Stimulated activated CD4-positive, alpha-beta T cell treated with anti-CD3 and anti-CD28 coated beads, Interleukin-15, amount 100 ng/mL, for 48 hours (primary cell): ENCODE measurements around the gene FRAT1.
A peak's percentile ranks its signal among the peaks of the same experiment; 100 is the strongest.
"Not testable (repeated sequence)": the region's sequence is repeated elsewhere in the genome, so short reads cannot be mapped to it uniquely, and the experiment has no call there.

Experiments
- DNase-seq, 2 donors: peaks; one replicate each; pipeline ENCODE4 v3.0.0-alpha.2; 2020; ENCODE audit warnings: low read depth in 2 of 2

The FRAT1 gene

GRCh38 chr10:97318772-97319651 is at the start of gene FRAT1:
FRAT1 (plus strand) TSS chr10:97319271; CDS start chr10:97319454, 183 bp downstream.
- DNase-seq = peak; percentile 72 to 81

- DNase-seq = no peak
These were observed 48.4 kb upstream of the FRAT1 start for GRCh38 chr10:97270523-97271154.

DNA sequence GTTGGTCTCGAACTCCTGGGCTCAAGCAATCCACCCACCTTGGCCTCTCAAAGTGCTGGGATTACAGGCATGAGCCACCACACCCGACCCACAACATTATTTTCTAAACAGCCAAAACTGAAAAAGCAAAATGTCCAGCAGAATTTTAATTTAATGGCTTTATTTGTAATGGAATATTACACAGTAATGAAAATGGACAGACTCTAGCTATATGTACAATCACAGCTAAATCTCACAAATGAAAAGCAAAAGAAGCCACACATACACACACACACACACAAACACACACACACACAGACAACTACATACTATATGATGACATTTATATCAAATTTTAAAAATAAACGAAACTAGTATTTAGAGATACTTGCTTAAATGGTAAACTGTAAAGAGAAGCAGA is 45.4 kb upstream of the FRAT1 start:
- no peak for DNase-seq

GRCh38 chr10:97274828-97275227 is 44.2 kb upstream of the FRAT1 start:
- DNase-seq = no peak

GRCh38 chr10:97277551-97277950 is 41.5 kb upstream of the FRAT1 start:
- DNase-seq = no peak

GRCh38 chr10:97278491-97278989 is 40.5 kb upstream of the FRAT1 start:
- no peak for DNase-seq

GRCh38 chr10:97279121-97279815 is 39.8 kb upstream of the FRAT1 start:
- DNase-seq = no peak

DNA sequence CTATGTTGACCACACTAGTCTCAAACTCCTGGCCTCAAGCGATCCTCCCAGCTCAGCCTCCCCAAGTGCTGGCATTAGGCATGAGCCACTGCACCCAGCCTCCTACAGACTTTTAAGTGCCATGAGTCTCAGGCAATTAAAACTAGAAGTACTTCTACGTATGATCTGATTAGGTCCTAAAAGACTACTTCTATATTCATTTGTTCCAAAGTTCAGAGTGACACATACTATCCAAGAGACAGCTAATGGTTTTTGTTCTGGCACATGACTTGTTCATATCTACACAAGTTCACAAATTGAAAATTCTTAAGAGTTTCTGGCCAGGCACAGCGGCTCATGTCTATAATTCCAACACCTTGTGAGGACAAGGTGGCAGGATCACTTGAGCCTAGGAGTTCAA is 38.3 kb upstream of the FRAT1 start:
- peak; percentile 4 to 9 for DNase-seq

DNA sequence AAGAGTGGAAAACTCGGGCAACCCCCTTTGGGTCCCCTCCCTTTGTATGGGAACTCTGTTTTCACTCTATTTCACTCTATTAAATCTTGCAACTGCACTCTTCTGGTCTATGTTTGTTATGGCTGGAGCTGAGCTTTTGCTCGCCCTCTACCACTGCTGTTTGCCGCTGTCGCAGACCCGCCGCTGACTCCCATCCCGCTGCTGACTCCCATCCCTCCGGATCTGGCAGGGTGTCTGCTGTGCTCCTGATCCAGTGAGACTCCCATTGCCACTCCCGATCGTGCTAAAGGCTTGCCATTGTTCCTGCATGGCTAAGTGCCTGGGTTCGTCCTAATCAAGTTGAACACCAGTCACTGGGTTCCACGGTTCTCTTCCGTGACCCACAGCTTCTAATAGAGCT is 29.0 kb upstream of the FRAT1 start:
- not testable (repeated sequence) for DNase-seq

GRCh38 chr10:97290576-97291356 is 28.3 kb upstream of the FRAT1 start:
- not testable (repeated sequence) for DNase-seq

- DNase-seq = no peak
These were observed 27.5 kb upstream of the FRAT1 start for GRCh38 chr10:97291357-97292096.

DNA sequence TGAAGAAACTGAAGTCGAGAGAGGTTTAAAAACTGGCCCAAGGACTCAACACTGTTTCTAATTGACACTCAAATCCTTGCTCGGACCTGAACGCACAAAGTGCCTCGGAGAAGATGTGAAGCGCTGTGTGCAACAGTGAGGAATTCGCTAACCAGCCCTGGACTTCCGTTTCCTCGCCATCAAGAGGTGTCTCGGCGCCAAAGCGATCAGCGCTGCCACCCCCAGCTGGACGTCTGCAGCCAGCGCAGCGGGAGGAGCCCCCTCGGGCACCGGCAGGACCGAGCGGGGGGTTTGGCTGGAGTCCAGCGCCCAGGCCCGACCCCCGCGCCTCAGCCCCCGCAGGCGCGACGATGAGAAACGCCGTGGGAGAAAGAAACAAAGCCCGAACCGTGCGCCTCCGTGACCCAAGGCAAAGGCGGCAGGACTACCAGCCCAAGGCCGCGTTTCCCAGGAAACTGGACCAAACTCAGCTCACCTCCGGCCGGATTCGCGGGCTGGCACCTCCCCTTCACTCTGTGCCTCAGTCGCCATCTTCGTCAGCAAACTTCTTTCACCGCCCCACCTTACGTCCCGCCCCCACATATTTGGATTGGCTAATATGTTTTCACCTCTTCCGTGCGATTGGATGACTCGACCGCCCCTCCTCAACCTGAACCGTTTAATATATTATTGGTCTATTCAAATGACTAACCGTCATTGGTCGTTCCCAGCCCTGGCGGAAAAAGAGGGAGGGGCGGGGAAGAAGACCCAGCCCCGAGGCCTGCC is 26.8 kb upstream of the FRAT1 start, which contains the start of gene ARHGAP19:
TSS of gene ARHGAP19 (minus strand) at position 541 of the 765 bp plus-strand sequence. CDS start at position 531, 10 bp downstream.
- DNase-seq = peak; percentile 93 to 95

DNA sequence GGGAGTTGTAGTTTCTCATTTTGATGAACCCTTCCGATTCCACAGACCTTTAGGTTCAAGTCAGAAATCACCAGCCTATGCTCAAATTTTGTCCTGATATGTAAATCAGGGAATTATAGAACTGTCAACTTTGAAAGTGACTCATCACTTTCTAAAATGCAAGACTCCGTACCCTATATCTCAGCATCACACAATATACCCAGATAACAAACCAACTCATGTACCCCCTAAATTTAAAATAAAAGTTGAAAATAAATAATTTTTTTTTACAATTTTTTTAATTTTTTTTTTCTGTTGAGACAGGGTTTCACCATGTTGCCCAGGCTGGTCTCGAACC is 26.2 kb upstream of the FRAT1 start:
- no peak for DNase-seq

GRCh38 chr10:97297556-97298222 is 21.4 kb upstream of the FRAT1 start:
- no peak for DNase-seq

DNA sequence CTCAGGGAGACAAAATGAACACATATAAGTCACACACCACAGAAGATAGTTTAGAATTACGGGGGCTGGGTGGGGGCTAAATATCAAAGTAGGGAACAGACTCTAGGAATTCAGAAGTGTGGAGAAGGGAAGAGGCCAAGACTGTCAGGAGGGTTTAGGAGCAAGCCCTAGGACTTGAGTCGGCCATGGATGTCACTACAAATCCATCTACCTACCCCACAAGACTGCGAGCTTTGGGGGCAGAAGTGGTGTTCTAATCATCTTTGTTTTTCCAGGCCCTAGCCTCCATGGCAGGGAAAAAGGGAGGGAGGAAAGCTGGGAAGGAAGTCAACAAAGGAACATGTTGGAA is 20.9 kb upstream of the FRAT1 start:
- no peak for DNase-seq

- DNase-seq = no peak
These were observed 18.1 kb upstream of the FRAT1 start for GRCh38 chr10:97300980-97301379.

GRCh38 chr10:97302088-97302791 is 16.8 kb upstream of the FRAT1 start:
- DNase-seq = no peak

- no peak for DNase-seq
These were observed 11.6 kb upstream of the FRAT1 start for GRCh38 chr10:97307441-97307840.
